ENCODE data around the gene PSMG1.
"Not testable (repeated sequence)": the region's sequence is repeated elsewhere in the genome, so short reads cannot be mapped to it uniquely, and the experiment has no call there.

GRCh38 chr21:39136138-39136537 lies 47.1 kb downstream of the PSMG1 start:
- peak; percentile 37 for TF ChIP-seq CTCF (IDR thresholded peaks at IDR 0.05; ENCODE audit: poor library complexity)
- TF ChIP-seq EZH2 (IDR thresholded peaks at IDR 0.05; ENCODE audit: borderline replicate concordance), result not testable (repeated sequence)

Measured in hepatocyte (in vitro differentiated cells).